ENCODE results near the gene NOD2.

Gene NOD2

DNA sequence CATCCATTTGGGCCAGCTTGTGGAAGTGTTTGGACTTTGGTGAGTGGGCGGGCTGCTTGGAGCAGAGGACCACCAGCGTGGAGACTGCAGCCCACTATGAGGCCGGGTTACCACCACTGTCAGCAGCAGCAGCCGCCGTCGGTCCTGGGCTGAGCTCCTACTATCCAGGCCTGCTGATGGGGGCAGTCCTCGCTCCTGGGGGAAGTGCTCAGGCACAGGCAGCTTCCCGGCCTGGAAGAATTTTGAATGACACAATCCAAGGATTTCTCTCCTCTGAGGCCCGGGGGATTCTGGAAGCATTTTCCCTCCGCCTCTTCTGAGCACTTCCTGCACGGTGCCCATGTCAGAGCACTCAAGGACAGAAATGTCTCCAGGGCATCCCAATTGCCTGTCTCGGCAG, 5.3 kb upstream of the NOD2 start:
- in situ Hi-C loops (cut with HindIII; ENCODE audit: low pct_unique_long_range_greater_than_20kb, low sequenced_read_pairs), result no loop called here
- no peak for TF ChIP-seq JUND (IDR thresholded peaks at IDR 0.05; ENCODE audit: low read depth)
- DNase-seq (ENCODE audit: low read depth in 1 of 2, low spot score in 1 of 2), result no peak

DNA sequence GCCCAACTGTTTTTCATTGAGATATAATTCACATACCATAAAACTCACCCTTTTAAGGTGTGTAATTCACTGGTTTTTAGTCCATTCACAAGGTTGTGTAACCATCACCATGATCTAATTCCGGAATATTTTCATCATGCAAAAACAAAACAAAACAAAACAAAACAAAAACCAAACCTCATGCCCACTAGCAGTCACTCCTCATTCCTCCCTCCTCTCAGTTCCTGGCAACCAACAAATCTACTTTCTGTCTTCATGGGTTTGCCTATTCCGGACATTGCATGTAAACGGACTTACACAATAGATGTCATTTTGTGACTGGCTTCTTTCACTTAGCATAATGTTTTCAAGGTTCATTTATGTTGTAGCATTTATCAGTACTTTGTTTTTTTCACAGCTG, 4.5 kb upstream of the NOD2 start:
- no peak for DNase-seq (ENCODE audit: low read depth in 1 of 2, low spot score in 1 of 2)
- TF ChIP-seq JUND (IDR thresholded peaks at IDR 0.05; ENCODE audit: low read depth), result no peak
- in situ Hi-C loops (cut with HindIII; ENCODE audit: low pct_unique_long_range_greater_than_20kb, low sequenced_read_pairs), result no loop called here

GRCh38 chr16:50690177-50690576, 3.2 kb upstream of the NOD2 start:
- DNase-seq (ENCODE audit: low read depth in 1 of 2, low spot score in 1 of 2), result no peak
- TF ChIP-seq JUND (IDR thresholded peaks at IDR 0.05; ENCODE audit: low read depth), result no peak
- in situ Hi-C loops (cut with HindIII; ENCODE audit: low pct_unique_long_range_greater_than_20kb, low sequenced_read_pairs), result no loop called here

- no peak for DNase-seq (ENCODE audit: low read depth in 1 of 2, low spot score in 1 of 2)
- in situ Hi-C loops (cut with HindIII; ENCODE audit: low pct_unique_long_range_greater_than_20kb, low sequenced_read_pairs), result no loop called here
- TF ChIP-seq JUND (IDR thresholded peaks at IDR 0.05; ENCODE audit: low read depth), result no peak
Measured at GRCh38 chr16:50692644-50692998, 785 bp upstream of the NOD2 start.

GRCh38 chr16:50694206-50694605, 800 bp downstream of the NOD2 start:
- DNase-seq (ENCODE audit: low read depth in 1 of 2, low spot score in 1 of 2), result no peak
- TF ChIP-seq JUND (IDR thresholded peaks at IDR 0.05; ENCODE audit: low read depth), result no peak
- in situ Hi-C loops (cut with HindIII; ENCODE audit: low pct_unique_long_range_greater_than_20kb, low sequenced_read_pairs), result no loop called here

DNA sequence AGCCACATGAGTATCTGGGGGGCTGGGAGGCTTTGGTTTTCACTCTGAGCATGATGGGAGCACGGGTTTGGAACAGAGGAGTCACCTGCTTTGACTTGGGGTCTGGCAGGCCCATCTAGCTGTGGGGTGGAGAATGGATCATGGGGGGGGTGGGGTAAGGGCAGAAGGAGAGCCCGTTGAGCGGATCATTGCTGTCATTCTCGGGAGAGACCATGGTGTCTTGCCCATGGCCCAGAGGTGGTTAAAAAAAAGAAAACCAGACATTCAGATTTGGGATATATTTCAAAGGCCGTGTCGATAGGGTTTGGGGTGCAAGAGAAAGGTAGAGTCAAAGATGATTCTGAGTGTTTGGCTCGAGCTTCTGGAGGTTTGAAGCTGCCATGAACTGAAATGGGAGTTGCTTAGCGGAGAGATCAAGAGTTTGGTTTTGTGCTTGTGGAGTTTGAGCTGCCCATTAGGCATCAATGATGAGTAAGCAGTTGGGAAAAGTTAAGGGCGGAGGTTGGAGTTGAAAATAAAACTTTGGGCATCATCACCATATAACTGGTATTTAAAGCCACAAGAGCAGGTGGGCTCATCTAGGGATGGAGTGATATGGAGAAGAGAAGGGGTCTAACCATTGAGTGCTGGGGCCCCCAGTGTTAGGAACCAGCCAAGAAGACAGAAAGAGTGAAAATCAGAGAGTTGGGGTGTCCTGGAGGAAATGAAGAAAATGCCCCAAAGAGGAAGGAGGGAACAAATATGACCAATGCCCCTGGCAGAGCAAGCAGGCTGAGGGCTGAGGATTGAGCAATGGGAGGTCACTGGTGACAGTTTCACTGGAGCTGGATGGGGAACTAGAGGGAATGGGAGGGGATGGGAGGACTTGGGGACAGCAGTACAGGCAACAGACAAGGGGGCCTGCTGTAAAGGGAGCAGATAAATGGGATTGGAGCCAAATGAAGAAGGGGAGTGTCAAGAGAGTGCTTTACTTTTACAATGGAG, 1.9 kb downstream of the NOD2 start:
- TF ChIP-seq JUND (IDR thresholded peaks at IDR 0.05; ENCODE audit: low read depth), result no peak
- DNase-seq (ENCODE audit: low read depth in 1 of 2, low spot score in 1 of 2), result no peak
- in situ Hi-C loops (cut with HindIII; ENCODE audit: low pct_unique_long_range_greater_than_20kb, low sequenced_read_pairs), result no loop called here

GRCh38 chr16:50696126-50696525, 2.7 kb downstream of the NOD2 start:
- no peak for DNase-seq (ENCODE audit: low read depth in 1 of 2, low spot score in 1 of 2)
- in situ Hi-C loops (cut with HindIII; ENCODE audit: low pct_unique_long_range_greater_than_20kb, low sequenced_read_pairs), result no loop called here
- no peak for TF ChIP-seq JUND (IDR thresholded peaks at IDR 0.05; ENCODE audit: low read depth)

DNA sequence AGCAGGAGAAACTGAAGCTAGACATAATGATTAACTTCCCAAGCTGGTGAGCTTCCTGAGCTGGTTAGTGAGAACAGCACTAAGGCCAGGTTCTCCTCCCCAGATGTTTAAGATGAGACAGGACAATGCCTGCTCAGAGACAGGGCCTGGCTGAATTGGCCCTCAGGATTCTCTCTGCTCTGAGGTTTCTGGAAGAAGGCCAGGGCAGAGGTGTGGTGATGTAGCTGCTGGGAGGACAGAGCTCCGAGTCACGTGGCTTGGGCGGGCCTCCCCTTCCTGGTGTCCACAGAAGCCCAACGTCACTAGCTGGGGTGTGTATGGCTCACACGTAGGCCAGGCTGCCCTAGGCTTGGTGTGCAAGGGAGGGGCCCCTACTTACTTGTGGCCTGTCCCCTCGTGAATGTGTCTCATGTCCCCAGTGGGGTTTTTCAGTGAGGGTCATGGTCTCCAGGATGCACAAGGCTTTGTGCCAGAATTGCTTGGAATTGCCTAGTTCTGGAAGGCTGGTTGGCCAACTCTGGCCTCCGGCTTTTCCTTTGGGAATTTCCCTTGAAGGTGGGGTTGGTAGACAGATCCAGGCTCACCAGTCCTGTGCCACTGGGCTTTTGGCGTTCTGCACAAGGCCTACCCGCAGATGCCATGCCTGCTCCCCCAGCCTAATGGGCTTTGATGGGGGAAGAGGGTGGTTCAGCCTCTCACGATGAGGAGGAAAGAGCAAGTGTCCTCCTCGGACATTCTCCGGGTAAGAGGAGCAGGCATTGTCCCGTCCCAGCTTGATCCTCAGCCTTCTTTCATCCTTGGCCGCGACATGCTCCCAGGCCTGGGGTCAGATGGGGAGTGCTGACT, 3.4 kb downstream of the NOD2 start:
- in situ Hi-C loops (cut with HindIII; ENCODE audit: low pct_unique_long_range_greater_than_20kb, low sequenced_read_pairs), result no loop called here
- DNase-seq (ENCODE audit: low read depth in 1 of 2, low spot score in 1 of 2), result peak in 1 of 2 experiments; percentile 88

GRCh38 chr16:50697421-50697715, 4.0 kb downstream of the NOD2 start:
- DNase-seq (ENCODE audit: low read depth in 1 of 2, low spot score in 1 of 2), result no peak
- in situ Hi-C loops (cut with HindIII; ENCODE audit: low pct_unique_long_range_greater_than_20kb, low sequenced_read_pairs), result no loop called here

More for the DNA sequence above, 3.4 kb downstream of the NOD2 start:
- TF ChIP-seq JUND (IDR thresholded peaks at IDR 0.05; ENCODE audit: low read depth), result no peak

GRCh38 chr16:50697881-50698767, 4.7 kb downstream of the NOD2 start:
- in situ Hi-C loops (cut with HindIII; ENCODE audit: low pct_unique_long_range_greater_than_20kb, low sequenced_read_pairs), result no loop called here
- DNase-seq (ENCODE audit: low read depth in 1 of 2, low spot score in 1 of 2), result no peak

More at GRCh38 chr16:50697421-50697715, 4.0 kb downstream of the NOD2 start:
- no peak for TF ChIP-seq JUND (IDR thresholded peaks at IDR 0.05; ENCODE audit: low read depth)

DNA sequence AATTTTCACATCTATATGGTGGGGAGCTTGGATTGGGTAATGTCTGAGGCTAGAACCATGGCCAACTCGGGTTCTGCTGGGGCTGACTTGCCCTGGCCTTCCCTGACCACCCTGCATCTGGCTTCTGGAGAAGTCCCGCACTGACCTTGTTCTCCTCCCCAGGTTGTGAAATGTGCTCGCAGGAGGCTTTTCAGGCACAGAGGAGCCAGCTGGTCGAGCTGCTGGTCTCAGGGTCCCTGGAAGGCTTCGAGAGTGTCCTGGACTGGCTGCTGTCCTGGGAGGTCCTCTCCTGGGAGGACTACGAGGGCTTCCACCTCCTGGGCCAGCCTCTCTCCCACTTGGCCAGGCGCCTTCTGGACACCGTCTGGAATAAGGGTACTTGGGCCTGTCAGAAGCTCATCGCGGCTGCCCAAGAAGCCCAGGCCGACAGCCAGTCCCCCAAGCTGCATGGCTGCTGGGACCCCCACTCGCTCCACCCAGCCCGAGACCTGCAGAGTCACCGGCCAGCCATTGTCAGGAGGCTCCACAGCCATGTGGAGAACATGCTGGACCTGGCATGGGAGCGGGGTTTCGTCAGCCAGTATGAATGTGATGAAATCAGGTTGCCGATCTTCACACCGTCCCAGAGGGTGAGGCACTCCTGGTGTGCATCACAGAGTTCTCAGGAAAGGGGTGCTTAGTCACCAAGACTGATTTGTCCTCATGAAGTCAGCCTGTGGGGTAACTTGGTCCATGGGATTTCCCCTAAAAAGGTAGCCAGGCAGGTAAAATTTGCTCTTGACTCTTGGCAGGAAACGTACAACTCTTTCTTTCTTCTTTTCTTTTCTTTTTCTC, 6.1 kb downstream of the NOD2 start:
- in situ Hi-C loops (cut with HindIII; ENCODE audit: low pct_unique_long_range_greater_than_20kb, low sequenced_read_pairs), result no loop called here
- no peak for TF ChIP-seq JUND (IDR thresholded peaks at IDR 0.05; ENCODE audit: low read depth)
- DNase-seq (ENCODE audit: low read depth in 1 of 2, low spot score in 1 of 2), result no peak

More at GRCh38 chr16:50697881-50698767, 4.7 kb downstream of the NOD2 start:
- no peak for TF ChIP-seq JUND (IDR thresholded peaks at IDR 0.05; ENCODE audit: low read depth)

Measured in T47D (cell line).